Bronchial epithelial cell (primary cell): ENCODE results near the gene SRRM3. TPM values are rescaled to one million over a fixed set of nuclear protein-coding genes. Genes with fewer than 3 reads are reported as not detected.
A peak's percentile ranks its signal among the peaks of the same experiment; 100 is the strongest.
"Not testable (repeated sequence)": the region's sequence is repeated elsewhere in the genome, so short reads cannot be mapped to it uniquely, and the experiment has no call there.

ENCODE experiments used
- DNase-seq: peaks from one replicate; pipeline ENCODE4 v3.0.0-alpha.2; 2010; ENCODE audit warnings: low read depth
- FAIRE-seq: peaks from 2 replicates; lab custom pipeline; 2011; peaks lifted over from hg19 to GRCh38; lab: Jason Lieb, UNC
- H3K27me3 ChIP-seq: 2 replicates; pipeline ENCODE4 v1.5.1; 2011; ENCODE audit warnings: low read length; ENCODE audit not compliant: control insufficient read depth, insufficient read depth
- H3K36me3 ChIP-seq: 2 replicates; pipeline ENCODE4 v1.5.1; 2011; ENCODE audit warnings: low read length; ENCODE audit not compliant: control insufficient read depth, insufficient read depth
- H3K4me3 ChIP-seq: 2 replicates; pipeline ENCODE4 v1.5.1; 2011; ENCODE audit warnings: mild to moderate bottlenecking, low read depth, low read length, control low read depth
- total RNA-seq: library from RNA; depleted of rRNA; stranded (reverse); fragments of >200 nt; gene quantifications from 2 replicates; pipeline ENCODE4 v1.2.1, GENCODE V29; 2014
- TF ChIP-seq, protein P1 (sequence below): IDR thresholded peaks from 2 replicates; pipeline ENCODE4 v1.5.1; 2011; ENCODE audit warnings: mild to moderate bottlenecking, moderate library complexity, low read length, control low read depth, inconsistent platforms; ENCODE audit not compliant: insufficient read depth, severe bottlenecking

The SRRM3 gene
- total RNA-seq, 1 donor from 2014 or later = 0.26 TPM

DNA sequence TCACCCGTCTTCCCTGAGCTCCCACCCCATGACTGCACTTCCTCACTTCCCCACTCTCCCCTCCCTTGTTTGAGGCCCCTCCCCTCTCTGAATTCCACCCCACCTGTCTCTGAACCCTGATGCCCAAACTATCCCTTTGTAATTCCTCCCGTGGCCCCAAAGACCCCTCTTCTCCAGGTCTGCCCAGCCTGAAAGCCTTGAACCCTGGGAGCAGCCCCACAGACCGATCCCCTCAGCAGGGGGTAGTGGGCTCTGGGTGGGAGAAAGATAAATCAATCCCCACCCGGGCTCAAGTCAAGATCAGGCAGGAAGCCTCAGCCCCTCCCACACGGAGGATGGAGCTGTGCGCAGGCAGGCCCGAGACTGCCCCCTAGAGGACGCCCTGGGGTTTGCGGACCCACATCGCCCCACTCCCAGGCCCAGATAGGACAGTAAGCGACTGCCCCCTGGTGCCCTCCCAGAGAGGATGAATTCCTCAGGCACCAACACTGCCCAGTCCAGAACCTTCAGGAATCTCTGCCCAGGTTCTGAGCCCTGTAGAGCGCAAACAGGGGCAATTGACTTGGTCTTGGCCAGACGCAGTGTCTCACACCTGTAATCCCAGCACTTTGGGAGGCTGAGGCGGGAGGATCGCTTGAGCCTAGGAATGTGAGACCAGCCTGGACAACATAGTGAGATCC is 112.5 kb downstream of the SRRM3 start:
- FAIRE-seq = no peak
- TF ChIP-seq, protein P1, sequence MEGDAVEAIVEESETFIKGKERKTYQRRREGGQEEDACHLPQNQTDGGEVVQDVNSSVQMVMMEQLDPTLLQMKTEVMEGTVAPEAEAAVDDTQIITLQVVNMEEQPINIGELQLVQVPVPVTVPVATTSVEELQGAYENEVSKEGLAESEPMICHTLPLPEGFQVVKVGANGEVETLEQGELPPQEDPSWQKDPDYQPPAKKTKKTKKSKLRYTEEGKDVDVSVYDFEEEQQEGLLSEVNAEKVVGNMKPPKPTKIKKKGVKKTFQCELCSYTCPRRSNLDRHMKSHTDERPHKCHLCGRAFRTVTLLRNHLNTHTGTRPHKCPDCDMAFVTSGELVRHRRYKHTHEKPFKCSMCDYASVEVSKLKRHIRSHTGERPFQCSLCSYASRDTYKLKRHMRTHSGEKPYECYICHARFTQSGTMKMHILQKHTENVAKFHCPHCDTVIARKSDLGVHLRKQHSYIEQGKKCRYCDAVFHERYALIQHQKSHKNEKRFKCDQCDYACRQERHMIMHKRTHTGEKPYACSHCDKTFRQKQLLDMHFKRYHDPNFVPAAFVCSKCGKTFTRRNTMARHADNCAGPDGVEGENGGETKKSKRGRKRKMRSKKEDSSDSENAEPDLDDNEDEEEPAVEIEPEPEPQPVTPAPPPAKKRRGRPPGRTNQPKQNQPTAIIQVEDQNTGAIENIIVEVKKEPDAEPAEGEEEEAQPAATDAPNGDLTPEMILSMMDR = peak; percentile 100
- H3K4me3 ChIP-seq = no peak overlapping the region
- peak; percentile 77 for DNase-seq
- H3K36me3 ChIP-seq = no peaks in the 10 kb centered on the region
- H3K27me3 ChIP-seq = no peaks in the 10 kb centered on the region

DNA sequence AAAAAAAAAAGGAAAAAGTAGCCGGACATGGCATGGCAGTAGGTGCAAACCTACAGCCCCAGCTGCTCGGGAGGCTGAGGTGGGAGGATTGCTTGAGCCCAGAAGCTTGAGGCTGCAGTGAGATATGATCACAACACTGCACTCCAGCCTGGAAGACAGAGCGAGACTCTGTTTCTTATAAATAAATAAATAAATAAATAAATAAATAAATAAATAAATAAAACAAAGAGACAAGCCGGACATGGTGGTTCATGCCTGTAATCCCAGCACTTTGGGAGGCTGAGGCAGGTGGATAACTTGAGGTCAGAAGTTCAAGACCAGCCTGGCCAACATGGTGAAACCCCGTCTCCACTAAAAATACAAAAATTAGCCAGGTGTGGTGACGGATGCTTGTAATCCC is 113.0 kb downstream of the SRRM3 start:
- H3K27me3 ChIP-seq, FAIRE-seq, DNase-seq, H3K36me3 ChIP-seq, H3K4me3 ChIP-seq: not testable (repeated sequence)

GRCh38 chr7:76315364-76315763 is 113.7 kb downstream of the SRRM3 start:
- Histone ChIP-seq H3K27me3 (no peaks in the 10 kb centered on the region), H3K36me3 (no peaks in the 10 kb centered on the region), H3K4me3 (no peak overlapping the region)
- DNase-seq (no peak), FAIRE-seq (no peak)
- TF ChIP-seq, protein P1 = no peak

DNA sequence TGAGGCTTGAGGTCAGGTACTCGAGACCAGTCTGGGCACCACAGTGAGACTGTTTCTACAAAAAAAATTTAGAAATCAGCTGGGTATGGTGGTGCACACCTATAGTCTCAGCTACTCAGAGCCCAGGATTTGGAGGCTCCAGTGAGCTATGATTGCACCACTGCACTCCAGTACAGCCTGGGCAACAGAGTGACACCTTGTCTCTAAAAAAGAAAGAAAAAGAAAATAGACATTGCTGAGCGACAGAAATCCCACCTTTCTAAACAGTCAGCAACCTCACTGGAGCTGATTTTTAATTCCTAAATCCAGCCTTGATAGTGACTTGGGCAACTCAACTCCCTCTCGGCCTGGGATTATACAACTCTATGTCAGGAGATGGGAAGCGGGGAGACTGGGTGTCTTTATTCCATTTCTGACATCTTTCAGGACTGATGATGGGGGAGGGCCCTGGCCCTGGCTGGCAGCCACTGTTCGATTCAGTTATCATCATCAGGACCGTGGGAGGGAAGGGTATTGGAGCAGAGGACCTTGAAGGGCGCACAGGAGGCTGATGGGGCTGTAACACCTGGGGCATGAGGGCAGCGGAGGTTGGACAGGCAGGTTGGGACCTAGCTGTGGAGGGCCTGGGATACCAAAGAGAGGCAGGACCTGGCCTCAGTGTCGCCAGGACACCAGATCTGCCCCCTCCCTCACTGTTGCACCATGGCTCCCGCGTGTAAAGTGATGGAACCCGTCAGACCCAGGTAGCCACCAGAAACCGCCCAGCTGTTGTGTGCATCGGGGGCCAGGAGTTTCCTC is 115.5 kb downstream of the SRRM3 start:
- Histone ChIP-seq H3K27me3 (no peaks in the 10 kb centered on the region), H3K4me3 (peak overlapping the region; percentile 62), H3K36me3 (no peaks in the 10 kb centered on the region)
- DNase-seq (no peak), FAIRE-seq (no peak)
- TF ChIP-seq, protein P1 = no peak

DNA sequence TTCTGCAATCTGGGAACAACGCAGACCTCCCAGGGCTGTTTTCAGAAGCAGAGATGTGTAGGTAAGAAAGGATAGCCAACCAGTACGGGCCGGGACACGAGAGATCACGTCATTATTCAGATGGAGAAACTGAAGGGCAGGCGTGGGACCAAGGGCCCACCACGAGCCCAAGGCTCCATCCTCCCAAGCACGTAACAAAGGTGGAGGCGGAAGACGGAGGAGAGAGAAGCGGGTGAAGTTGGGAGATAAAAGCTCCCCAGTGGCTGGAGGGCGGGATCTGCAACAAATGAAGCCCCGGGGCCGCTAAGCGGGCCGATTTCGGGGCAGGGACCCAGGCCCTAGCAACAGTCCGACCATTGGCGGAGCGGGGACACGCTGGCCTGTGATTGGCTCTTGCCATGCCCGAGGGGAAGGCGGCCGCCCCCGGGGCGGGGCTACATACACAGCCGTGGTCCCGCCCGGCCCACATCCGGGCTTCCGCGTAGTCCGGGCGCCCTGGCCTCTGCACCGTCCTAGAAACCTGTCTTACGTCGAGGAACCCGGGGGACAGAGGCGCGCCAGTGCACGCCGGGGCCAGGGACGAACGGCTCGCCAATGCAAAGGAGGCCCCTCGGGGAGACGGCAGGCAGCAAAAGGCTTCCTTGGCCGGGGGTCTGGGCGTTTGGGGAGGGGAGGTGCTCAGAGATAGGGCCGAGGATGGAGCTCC is 116.2 kb downstream of the SRRM3 start:
- TF ChIP-seq, protein P1 = no peak
- FAIRE-seq = no peak
- no peaks in the 10 kb centered on the region for H3K27me3 ChIP-seq

More for the DNA sequence above, 116.2 kb downstream of the SRRM3 start:
- Histone ChIP-seq H3K36me3 (no peaks in the 10 kb centered on the region), H3K4me3 (peak overlapping the region; percentile 62)
- DNase-seq = peak; percentile 87
